Gastrocnemius medialis (tissue), 4 donors: ENCODE measurements around the gene MOCS3. TPM values are rescaled to one million over a fixed set of nuclear protein-coding genes. Genes with fewer than 3 reads are reported as not detected.

Source experiments
- ATAC-seq, 2 donors: fragments of 150-250 bp; one replicate each; pipeline ENCODE4 v1.9.1; 2016
- DNase-seq, 2 donors: peaks; one replicate each; pipeline ENCODE4 v3.0.0-alpha.2; 2019
- H3K27ac ChIP-seq, 4 donors: fragments of 200-600 bp; sonication (generic); 1 replicate in 1 of 4; 2 replicates in 3 of 4; pipeline ENCODE4 v1.5.1; 2016 to 2018; ENCODE audit warnings: mild to moderate bottlenecking in 2 of 4, moderate library complexity in 1 of 4
- H3K27me3 ChIP-seq, 3 donors: fragments of 200-600 bp; sonication (generic) in 2 of 3; 1 replicate in 1 of 3; 2 replicates in 2 of 3; pipeline versions ENCODE4 v1.5.1 to v1.6.0; 2016 to 2019; ENCODE audit warnings: mild to moderate bottlenecking in 1 of 3, moderate library complexity in 1 of 3
- H3K36me3 ChIP-seq, 2 donors: fragments of 200-600 bp; sonication (generic) in 1 of 2; one replicate each; pipeline ENCODE4 v1.5.1; 2017 to 2018
- H3K4me1 ChIP-seq, 2 donors: fragments of 200-600 bp; sonication (generic) in 1 of 2; one replicate each; pipeline ENCODE4 v1.5.1; 2016 to 2017; ENCODE audit warnings: mild to moderate bottlenecking in 2 of 2
- H3K4me3 ChIP-seq, 4 donors: fragments of 200-600 bp; sonication (generic) in 3 of 4; 1 replicate in 1 of 4; 2 replicates in 3 of 4; pipeline ENCODE4 v1.5.1; 2016 to 2019; ENCODE audit warnings: mild to moderate bottlenecking in 2 of 4
- H3K9me3 ChIP-seq, 3 donors: fragments of 200-600 bp; sonication (generic) in 2 of 3; 1 replicate in 1 of 3; 2 replicates in 2 of 3; pipeline ENCODE4 v1.5.1; 2016 to 2019
- POLR2A ChIP-seq, 2 donors: fragments of 450-650 bp; IDR thresholded peaks; one replicate each; pipeline ENCODE4 v1.6.1; 2017; ENCODE audit warnings: antibody characterized with exemption in 2 of 2, mild to moderate bottlenecking in 2 of 2, moderate library complexity in 2 of 2
- in situ Hi-C, 4 donors: fragments of 200-750 bp; cut with MboI; loops; one replicate each; pipeline versions ENCODE4 v1.15.0 to v1.8.0; 2017; ENCODE audit warnings: low sequenced_read_pairs in 4 of 4
- intact Hi-C: fragments of 100-400 bp; cut with DNase I; formaldehyde crosslinking; loops from one replicate; pipeline ENCODE4 v1.15.1; 2023; ENCODE audit warnings: low total_unique reads
- total RNA-seq, 4 donors: library from RNA; depleted of rRNA; stranded (reverse); fragments of >200 nt; gene quantifications; one replicate each; pipeline versions ENCODE4 v1.1.0 to v1.2.3, GENCODE V29; 2016
- TF ChIP-seq, protein P1 (sequence below), 5 experiments: fragments of 450-650 bp in 3 of 5; fragments of 200-600 bp in 2 of 5; sonication (generic) in 2 of 5; IDR thresholded peaks in 4 of 5; conservative IDR thresholded peaks in 1 of 5; 1 replicate in 4 of 5; 2 replicates in 1 of 5; pipeline ENCODE4 v1.5.1; 2016 to 2019; ENCODE audit warnings: antibody characterized with exemption in 5 of 5, mild to moderate bottlenecking in 3 of 5, moderate library complexity in 3 of 5

MOCS3 gene
- total RNA-seq, 4 donors from 2014 or later = 3.1 to 5.7 (median 4.7) TPM

DNA sequence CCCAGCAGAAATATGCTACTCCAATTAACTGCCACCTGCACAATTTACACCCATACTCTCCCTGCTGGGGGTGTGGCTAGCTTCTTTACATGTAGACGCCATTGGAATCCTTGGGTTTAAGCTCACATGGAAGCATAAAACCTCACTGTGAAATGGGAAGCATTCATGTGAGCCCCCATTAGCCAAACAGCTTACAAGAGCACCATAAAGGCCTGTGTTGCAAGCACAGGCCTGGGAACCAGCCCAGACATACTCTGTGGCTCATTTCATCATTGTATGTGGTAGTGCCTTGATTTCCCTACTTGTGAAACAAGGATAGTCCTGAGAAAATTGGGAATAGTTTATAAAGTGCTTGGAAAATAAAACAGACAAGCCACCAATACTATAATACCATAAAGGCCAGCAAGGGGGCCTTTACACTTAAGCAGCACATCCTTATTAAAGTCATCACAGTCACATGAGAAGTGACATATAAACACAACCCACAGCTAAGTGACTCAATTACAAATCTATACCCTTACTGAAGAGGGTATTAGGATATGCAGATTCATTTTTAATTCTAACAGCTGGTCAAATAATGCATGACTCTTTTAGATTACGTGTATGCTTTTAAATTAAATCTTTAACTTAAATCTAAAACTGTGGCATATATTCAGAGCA, 34.2 kb upstream of the MOCS3 start:
- intact Hi-C loops = no loop called here

DNA sequence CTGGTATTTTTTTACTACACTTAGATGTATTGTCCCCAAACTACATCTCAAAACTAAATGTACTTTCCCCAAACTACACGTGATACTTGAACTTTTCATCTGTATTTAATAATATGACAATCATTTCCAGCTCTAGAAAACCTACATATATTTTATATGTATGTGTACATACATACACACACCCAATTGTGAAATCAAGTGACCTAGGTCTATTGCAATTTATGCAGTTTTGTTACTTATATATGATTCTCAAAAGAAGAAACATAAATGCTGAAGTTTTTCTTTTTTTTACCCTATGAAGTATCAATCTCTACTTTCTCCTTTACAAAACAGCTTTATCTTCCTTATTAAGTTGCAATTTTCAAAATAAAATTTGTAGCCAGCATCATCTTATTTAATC, 32.1 kb upstream of the MOCS3 start:
- Histone ChIP-seq H3K4me1 (peaks cover 48 to 63% of the 10 kb centered on the region in 2 donors), H3K9me3 (no peaks in the 10 kb centered on the region), H3K4me3 (no peak overlapping the region), H3K27ac (no peak overlapping the region), H3K27me3 (no peaks in the 10 kb centered on the region), H3K36me3 (no peaks in the 10 kb centered on the region)
- intact Hi-C loops (no loop called here), in situ Hi-C loops (loop anchor here in 1 of 4 donors (10.0 kb wide), 1 partner anchor 132 kb away; the partner anchor contains the start of gene BCAS4)
- TF ChIP-seq POLR2A (IDR thresholded peaks at IDR 0.05) = no peak
- TF ChIP-seq, protein P1, sequence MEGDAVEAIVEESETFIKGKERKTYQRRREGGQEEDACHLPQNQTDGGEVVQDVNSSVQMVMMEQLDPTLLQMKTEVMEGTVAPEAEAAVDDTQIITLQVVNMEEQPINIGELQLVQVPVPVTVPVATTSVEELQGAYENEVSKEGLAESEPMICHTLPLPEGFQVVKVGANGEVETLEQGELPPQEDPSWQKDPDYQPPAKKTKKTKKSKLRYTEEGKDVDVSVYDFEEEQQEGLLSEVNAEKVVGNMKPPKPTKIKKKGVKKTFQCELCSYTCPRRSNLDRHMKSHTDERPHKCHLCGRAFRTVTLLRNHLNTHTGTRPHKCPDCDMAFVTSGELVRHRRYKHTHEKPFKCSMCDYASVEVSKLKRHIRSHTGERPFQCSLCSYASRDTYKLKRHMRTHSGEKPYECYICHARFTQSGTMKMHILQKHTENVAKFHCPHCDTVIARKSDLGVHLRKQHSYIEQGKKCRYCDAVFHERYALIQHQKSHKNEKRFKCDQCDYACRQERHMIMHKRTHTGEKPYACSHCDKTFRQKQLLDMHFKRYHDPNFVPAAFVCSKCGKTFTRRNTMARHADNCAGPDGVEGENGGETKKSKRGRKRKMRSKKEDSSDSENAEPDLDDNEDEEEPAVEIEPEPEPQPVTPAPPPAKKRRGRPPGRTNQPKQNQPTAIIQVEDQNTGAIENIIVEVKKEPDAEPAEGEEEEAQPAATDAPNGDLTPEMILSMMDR (IDR thresholded peaks at IDR 0.05 in 4 of 5, conservative IDR thresholded peaks at IDR 0.05 in 1 of 5) = no peak
- DNase-seq (no peak), ATAC-seq (no peak)

More for the DNA sequence above, 34.2 kb upstream of the MOCS3 start:
- no peaks in the 10 kb centered on the region for H3K9me3 ChIP-seq
- no peaks in the 10 kb centered on the region for H3K36me3 ChIP-seq
- TF ChIP-seq, protein P1 (IDR thresholded peaks at IDR 0.05 in 4 of 5, conservative IDR thresholded peaks at IDR 0.05 in 1 of 5) = no peak
- TF ChIP-seq POLR2A (IDR thresholded peaks at IDR 0.05) = no peak
- no peak overlapping the region for H3K4me3 ChIP-seq
- H3K27me3 ChIP-seq = no peaks in the 10 kb centered on the region
- ATAC-seq (no peak), DNase-seq (no peak)
- peaks cover 57 to 73% of the 10 kb centered on the region in 2 donors for H3K4me1 ChIP-seq
- no peak overlapping the region for H3K27ac ChIP-seq
- in situ Hi-C loops = loop anchor here in 1 of 4 donors (10.0 kb wide), 1 partner anchor 130 kb away; the partner anchor contains the start of gene BCAS4

DNA sequence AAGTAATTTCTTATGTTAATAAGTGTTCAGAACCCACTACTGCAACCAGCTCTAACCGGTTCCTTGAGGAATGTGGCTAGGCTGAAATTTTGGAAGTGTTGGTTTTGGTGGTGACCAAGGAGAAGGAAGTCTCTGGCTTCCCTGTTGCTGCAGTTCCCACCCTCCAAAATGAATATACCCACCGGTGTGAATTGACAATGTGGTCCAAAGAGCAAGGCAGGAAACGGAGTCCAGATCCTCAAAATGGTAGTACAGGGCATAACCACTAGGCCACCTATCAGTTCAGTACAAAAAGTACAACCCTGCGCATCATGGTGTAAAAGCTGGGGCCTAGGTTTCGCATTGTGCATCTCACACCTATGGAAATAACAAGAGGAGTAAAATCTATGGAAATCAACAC, 30.1 kb upstream of the MOCS3 start:
- Histone ChIP-seq H3K9me3 (no peaks in the 10 kb centered on the region), H3K4me1 (peaks cover 49 to 59% of the 10 kb centered on the region in 2 donors), H3K27me3 (no peaks in the 10 kb centered on the region), H3K36me3 (no peaks in the 10 kb centered on the region), H3K4me3 (no peak overlapping the region), H3K27ac (peak overlapping the region in 1 of 4 donors; percentile 83)
- no peak for TF ChIP-seq POLR2A (IDR thresholded peaks at IDR 0.05)
- TF ChIP-seq, protein P1 (IDR thresholded peaks at IDR 0.05 in 4 of 5, conservative IDR thresholded peaks at IDR 0.05 in 1 of 5) = no peak
- in situ Hi-C loops (loop anchor here in 1 of 4 donors (10.0 kb wide), 1 partner anchor 134 kb away; the partner anchor contains the start of gene BCAS4), intact Hi-C loops (no loop called here)
- ATAC-seq = no peak
- no peak for DNase-seq

DNA sequence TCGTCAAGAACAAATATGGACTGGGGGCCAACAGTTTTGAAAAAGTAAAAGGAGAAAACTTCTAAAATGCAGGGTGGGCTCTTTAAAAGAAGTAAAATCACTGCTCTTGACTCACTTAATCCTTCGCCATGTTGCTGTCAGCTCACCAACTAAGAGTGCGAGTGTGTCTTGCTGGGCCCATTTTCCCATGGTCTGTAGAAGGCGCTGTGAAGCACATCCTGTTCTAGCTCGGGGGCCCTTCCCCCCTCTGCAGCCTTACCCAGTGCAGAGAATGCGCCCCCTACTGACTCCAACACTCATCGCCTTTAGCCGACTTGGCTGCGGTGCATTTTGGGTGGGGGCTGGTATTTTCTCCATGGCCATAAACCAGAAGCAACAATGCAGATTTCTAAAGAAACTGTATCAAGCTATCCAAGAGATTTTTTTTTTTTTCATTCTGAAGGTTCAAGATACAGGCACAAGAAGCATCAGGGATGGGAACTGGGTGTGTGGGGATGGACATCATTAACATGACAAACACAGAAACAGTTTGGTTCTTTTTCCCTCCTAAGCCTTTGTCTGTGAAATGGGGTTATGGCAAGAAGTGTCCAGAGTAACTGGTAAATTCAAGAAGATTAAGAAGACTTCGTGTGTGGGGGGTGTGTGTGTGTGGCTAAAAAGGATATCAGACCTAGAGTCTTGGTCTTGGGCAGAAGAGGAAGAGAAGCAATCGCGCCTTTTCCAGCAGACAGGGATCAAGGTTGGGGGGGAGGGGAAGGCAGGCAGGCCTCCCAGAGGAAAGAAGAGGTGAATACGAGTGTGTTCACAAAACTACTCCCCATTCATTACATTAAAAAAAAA, 29.1 kb upstream of the MOCS3 start:
- Histone ChIP-seq H3K9me3 (no peaks in the 10 kb centered on the region), H3K4me1 (peaks cover 39 to 48% of the 10 kb centered on the region in 2 donors), H3K4me3 (peak overlapping the region; percentile 66 to 87 (median 78)), H3K27me3 (no peaks in the 10 kb centered on the region), H3K27ac (peak overlapping the region; percentile 76 to 98 (median 80)), H3K36me3 (peaks cover 0 to 9% of the 10 kb centered on the region in 2 donors)
- in situ Hi-C loops = loop anchor here (10.0 kb wide), 1 partner anchor 135 kb away; the partner anchor contains the start of gene BCAS4 (in 4 of the 4)
- ATAC-seq (peak; percentile 27 to 66), DNase-seq (peak; percentile 67 to 89)
- TF ChIP-seq, protein P1 (IDR thresholded peaks at IDR 0.05 in 4 of 5, conservative IDR thresholded peaks at IDR 0.05 in 1 of 5) = peak; percentile 58 to 86 (median 67)
- no peak for TF ChIP-seq POLR2A (IDR thresholded peaks at IDR 0.05)
- intact Hi-C loops = loop anchor here (1.0 to 10.0 kb wide), 3 partner anchors 111 to 995 kb away; partner anchors contain the start of gene RNF114
